Muscle layer of colon (tissue), 2 donors: ENCODE results near the gene FRMD4A.

Experiments
- H3K27ac ChIP-seq: one replicate; pipeline ENCODE4 v1.7.0; 2013; ENCODE audit warnings: low read depth, mild to moderate bottlenecking, low read length, moderate library complexity
- H3K27me3 ChIP-seq, 2 donors: one replicate each; pipeline ENCODE4 v1.7.0; 2013; ENCODE audit warnings: low read length in 2 of 2, mild to moderate bottlenecking in 2 of 2; ENCODE audit not compliant: insufficient read depth in 2 of 2, control insufficient read depth in 1 of 2
- H3K36me3 ChIP-seq: one replicate; pipeline ENCODE4 v1.7.0; 2013; ENCODE audit warnings: mild to moderate bottlenecking, low read length; ENCODE audit not compliant: insufficient read depth
- H3K4me1 ChIP-seq: one replicate; pipeline ENCODE4 v1.7.0; 2013; ENCODE audit warnings: mild to moderate bottlenecking, low read length; ENCODE audit not compliant: insufficient read depth
- H3K4me3 ChIP-seq, 2 donors: one replicate each; pipeline ENCODE4 v1.7.0; 2013; ENCODE audit warnings: low read length in 2 of 2, low read depth in 1 of 2, mild to moderate bottlenecking in 1 of 2, moderate library complexity in 1 of 2
- H3K9ac ChIP-seq: one replicate; pipeline ENCODE4 v1.7.0; 2013; ENCODE audit warnings: low read length
- H3K9me3 ChIP-seq: one replicate; pipeline ENCODE4 v1.7.0; 2013; ENCODE audit warnings: mild to moderate bottlenecking, low read length
- donor health status: abdominal sarcoma.
- donor health status: Adenocarcinoma of cecum.

Gene FRMD4A

GRCh38 chr10:13820119-13820963 is 510.4 kb downstream of the FRMD4A start:
- H3K9me3 ChIP-seq: no peaks in the 10 kb centered on the region
- H3K27ac ChIP-seq: no peak overlapping the region
- peaks cover 8% of the 10 kb centered on the region for H3K4me1 ChIP-seq
- H3K27me3 ChIP-seq: no peaks in the 10 kb centered on the region
- no peaks in the 10 kb centered on the region for H3K36me3 ChIP-seq
- H3K9ac ChIP-seq: no peak overlapping the region
- no peak overlapping the region for H3K4me3 ChIP-seq

DNA sequence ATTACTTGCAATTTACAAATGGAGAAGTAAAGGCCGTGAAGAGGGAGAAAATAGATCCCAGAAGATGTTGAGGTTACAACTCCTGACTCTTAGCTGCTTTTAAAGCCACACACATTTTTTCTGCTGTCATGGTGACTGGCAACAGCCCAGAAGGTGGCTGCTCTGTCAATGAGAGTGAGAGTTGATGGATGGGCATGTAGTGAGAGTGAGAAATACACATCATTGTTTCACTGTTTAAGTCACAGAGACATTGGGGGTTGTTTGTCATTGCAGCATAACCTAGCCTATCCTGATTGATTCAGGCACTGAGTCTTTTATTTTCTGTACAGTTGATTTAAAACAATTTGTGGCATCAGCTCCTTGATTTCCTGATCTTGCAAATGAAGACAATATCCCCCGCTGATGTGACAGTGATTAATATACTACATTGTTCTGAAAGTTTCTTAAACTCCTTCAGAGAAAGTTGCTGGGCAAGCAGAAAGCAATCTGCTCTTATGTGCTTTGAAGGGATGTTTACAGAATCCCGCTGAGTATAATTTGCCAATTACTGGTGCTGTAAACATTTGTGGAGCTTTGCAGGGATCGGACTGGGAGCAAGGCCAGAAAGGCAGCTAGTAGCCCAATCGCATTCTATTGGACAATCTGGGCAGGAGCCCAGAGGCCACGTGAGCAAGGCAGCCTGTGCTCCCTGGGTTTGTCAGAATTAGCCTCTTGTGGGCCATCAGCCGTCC is 514.4 kb downstream of the FRMD4A start:
- Histone ChIP-seq H3K4me1 (peaks cover 8% of the 10 kb centered on the region), H3K27ac (no peak overlapping the region), H3K9me3 (no peaks in the 10 kb centered on the region), H3K36me3 (no peaks in the 10 kb centered on the region), H3K9ac (no peak overlapping the region), H3K27me3 (no peaks in the 10 kb centered on the region), H3K4me3 (no peak overlapping the region)

DNA sequence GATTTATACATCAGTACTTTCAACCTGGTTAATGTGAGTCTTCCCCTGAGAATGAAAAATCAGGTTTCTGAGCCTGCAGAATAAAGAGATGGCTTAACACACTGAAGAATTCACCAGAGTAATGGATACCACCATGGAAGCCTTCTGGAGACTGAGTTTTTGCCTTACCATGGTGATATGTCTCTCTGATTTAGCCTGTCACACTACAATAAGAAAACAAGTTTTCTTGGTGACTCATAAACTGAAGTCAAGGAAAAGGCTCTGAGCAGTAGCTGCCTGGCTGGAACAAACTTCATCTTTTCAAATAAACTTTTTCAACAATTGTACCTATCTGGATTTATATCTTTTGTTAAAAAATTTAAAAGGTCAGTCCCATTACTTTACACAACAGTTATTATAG is 515.0 kb downstream of the FRMD4A start:
- Histone ChIP-seq H3K36me3 (no peaks in the 10 kb centered on the region), H3K27ac (no peak overlapping the region), H3K9me3 (no peaks in the 10 kb centered on the region), H3K27me3 (no peaks in the 10 kb centered on the region), H3K4me1 (peaks cover 8% of the 10 kb centered on the region), H3K4me3 (no peak overlapping the region), H3K9ac (no peak overlapping the region)

GRCh38 chr10:13813550-13813949 is 517.2 kb downstream of the FRMD4A start:
- no peak overlapping the region for H3K27ac ChIP-seq

GRCh38 chr10:13812804-13813203 is 517.9 kb downstream of the FRMD4A start:
- Histone ChIP-seq H3K27ac (no peak overlapping the region), H3K9me3 (no peaks in the 10 kb centered on the region), H3K36me3 (no peaks in the 10 kb centered on the region), H3K27me3 (no peaks in the 10 kb centered on the region), H3K4me1 (peaks cover 8% of the 10 kb centered on the region), H3K4me3 (no peak overlapping the region), H3K9ac (no peak overlapping the region)

More at GRCh38 chr10:13813550-13813949, 517.2 kb downstream of the FRMD4A start:
- no peaks in the 10 kb centered on the region for H3K9me3 ChIP-seq
- peaks cover 8% of the 10 kb centered on the region for H3K4me1 ChIP-seq
- H3K9ac ChIP-seq: no peak overlapping the region
- H3K27me3 ChIP-seq: no peaks in the 10 kb centered on the region
- H3K4me3 ChIP-seq: no peak overlapping the region
- H3K36me3 ChIP-seq: no peaks in the 10 kb centered on the region

DNA sequence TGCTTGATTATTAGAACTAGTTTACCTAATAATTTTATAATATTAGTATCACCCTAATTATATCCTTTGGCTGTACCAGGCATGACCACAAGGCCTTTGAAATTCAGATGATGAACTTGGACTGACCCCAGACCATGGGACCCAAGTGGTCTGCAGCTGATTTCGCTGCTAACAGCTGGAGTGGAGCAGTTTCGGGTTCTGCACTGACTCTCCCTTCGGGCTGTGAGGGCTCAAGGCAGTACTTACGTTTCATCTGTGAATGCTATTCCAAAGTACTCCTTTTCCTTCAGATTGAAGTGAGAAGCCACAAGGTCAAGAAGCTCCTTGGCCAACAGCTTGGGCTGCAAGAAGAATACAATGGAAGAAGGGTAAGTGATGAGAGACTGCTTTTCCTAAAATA is 520.2 kb downstream of the FRMD4A start:
- H3K36me3 ChIP-seq: no peaks in the 10 kb centered on the region
- no peaks in the 10 kb centered on the region for H3K9me3 ChIP-seq
- no peaks in the 10 kb centered on the region for H3K4me1 ChIP-seq
- H3K4me3 ChIP-seq: no peak overlapping the region
- no peak overlapping the region for H3K9ac ChIP-seq
- H3K27me3 ChIP-seq: no peaks in the 10 kb centered on the region
- no peak overlapping the region for H3K27ac ChIP-seq

DNA sequence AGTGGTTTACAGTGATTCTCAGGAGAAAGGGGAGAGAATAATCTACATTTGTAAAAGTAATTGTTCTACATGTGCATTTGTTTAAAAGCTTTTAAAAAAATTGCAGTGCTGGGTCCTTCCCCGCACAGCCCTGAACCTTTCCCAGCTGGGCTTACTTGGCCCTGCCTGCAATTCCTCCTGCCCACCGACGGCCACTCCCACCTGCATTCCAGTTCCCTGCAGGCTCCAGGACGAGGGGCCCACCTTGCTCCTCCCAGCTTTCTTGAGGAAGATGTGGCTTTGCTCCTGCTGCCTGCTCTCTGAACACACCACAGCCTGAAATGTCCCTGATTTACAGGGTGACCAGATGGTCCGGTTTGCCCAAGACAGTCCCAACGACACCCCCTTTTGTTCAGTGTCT is 521.3 kb downstream of the FRMD4A start:
- Histone ChIP-seq H3K27me3 (no peaks in the 10 kb centered on the region), H3K9ac (no peak overlapping the region), H3K9me3 (no peaks in the 10 kb centered on the region), H3K4me3 (no peak overlapping the region), H3K4me1 (no peaks in the 10 kb centered on the region), H3K36me3 (no peaks in the 10 kb centered on the region), H3K27ac (no peak overlapping the region)

- Histone ChIP-seq H3K9me3 (no peaks in the 10 kb centered on the region), H3K4me1 (no peaks in the 10 kb centered on the region), H3K36me3 (no peaks in the 10 kb centered on the region), H3K9ac (no peak overlapping the region), H3K27ac (no peak overlapping the region), H3K27me3 (no peaks in the 10 kb centered on the region), H3K4me3 (no peak overlapping the region)
Observed at GRCh38 chr10:13808556-13809391, 522.0 kb downstream of the FRMD4A start.

DNA sequence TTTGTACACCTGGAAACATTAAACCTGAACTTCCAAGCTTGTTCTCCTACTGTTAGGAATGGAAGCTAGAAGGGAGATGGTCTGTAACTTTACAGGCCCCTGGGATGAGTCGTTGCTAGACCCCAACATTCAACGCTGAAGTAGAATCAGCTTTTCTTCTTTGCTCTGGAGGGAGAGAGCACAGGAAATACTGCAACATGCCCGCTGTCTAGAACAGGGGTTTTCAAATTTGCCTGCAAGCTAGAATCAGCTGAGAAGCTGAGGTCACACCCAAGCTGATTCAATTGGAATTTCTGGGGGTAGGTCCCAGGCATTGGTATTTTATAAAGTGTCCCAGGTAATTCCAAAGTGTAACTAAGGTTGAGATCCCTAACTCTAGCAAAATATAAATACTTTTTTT is 524.3 kb downstream of the FRMD4A start:
- no peaks in the 10 kb centered on the region for H3K36me3 ChIP-seq
- H3K4me1 ChIP-seq: no peaks in the 10 kb centered on the region
- H3K9me3 ChIP-seq: no peaks in the 10 kb centered on the region
- H3K27ac ChIP-seq: no peak overlapping the region
- H3K9ac ChIP-seq: no peak overlapping the region
- H3K27me3 ChIP-seq: no peaks in the 10 kb centered on the region
- no peak overlapping the region for H3K4me3 ChIP-seq

DNA sequence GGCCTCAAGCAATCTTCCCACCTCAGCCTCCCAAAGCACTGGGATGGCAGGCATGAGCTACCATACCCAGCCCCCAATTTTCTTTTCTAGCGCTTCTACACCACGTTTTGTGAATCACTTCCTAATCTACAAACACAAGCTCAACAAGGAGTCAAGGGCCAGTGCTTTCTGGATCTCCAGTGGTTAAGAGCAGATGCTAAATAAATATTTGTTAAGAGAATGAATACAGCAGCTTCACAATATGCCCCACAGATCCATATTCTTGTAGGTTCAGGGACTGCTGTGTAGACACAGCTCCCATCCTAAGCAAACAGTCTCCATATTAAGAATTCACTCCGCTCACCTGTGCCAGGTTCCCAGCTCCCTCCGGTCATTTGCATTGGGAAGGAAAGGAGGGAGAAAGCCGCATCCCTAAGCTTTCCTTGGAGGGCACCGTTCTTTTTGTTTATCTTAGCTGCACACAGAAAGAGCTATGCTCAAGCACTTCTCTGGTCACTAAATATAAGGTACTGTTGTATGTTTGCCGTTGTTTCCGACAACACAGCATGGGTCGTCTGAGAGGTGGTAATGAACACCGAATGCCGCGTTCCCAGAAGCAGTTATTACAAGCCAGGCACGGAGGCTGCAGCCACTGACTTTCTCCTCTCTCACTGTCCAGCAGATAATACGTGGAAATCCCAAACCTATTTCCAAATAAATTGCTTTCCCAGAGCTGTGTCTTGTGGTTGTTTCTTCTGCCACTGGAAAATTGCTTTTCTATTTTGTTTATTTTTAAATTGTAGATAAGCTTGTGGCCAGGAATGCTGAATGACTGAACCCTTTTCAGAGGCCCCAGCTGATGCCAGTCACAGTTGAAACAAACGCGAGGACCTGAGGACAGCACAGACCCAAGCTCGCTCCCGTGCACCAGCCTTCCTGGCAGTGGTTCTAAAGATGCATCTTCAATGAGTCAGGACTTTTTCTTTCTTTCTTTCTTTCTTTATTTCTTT is 526.9 kb downstream of the FRMD4A start:
- H3K27ac ChIP-seq: no peak overlapping the region
- H3K4me3 ChIP-seq: no peak overlapping the region

More for the DNA sequence above, 526.9 kb downstream of the FRMD4A start:
- Histone ChIP-seq H3K9me3 (no peaks in the 10 kb centered on the region), H3K27me3 (no peaks in the 10 kb centered on the region), H3K36me3 (no peaks in the 10 kb centered on the region), H3K4me1 (no peaks in the 10 kb centered on the region), H3K9ac (no peak overlapping the region)
